ENCODE data around the gene CUL2. TPM values are rescaled to one million over a fixed set of nuclear protein-coding genes. Genes with fewer than 3 reads are reported as not detected.
A peak's percentile ranks its signal among the peaks of the same experiment; 100 is the strongest.
"Not testable (repeated sequence)": the region's sequence is repeated elsewhere in the genome, so short reads cannot be mapped to it uniquely, and the experiment has no call there.

The CUL2 gene
- total RNA-seq, 1 donor from 2014 or later: 26.2 TPM

GRCh38 chr10:34979938-34980337, 110.2 kb downstream of the CUL2 start:
- DNase-seq (ENCODE audit: low spot score): no peak

GRCh38 chr10:34978080-34978479, 112.1 kb downstream of the CUL2 start:
- DNase-seq (ENCODE audit: low spot score): no peak

- not testable (repeated sequence) for DNase-seq (ENCODE audit: low spot score)
These were observed 113.7 kb downstream of the CUL2 start for GRCh38 chr10:34976380-34976910.

GRCh38 chr10:34974364-34975065, 115.6 kb downstream of the CUL2 start:
- DNase-seq (ENCODE audit: low spot score): not testable (repeated sequence)

GRCh38 chr10:34973757-34974156, 116.4 kb downstream of the CUL2 start:
- DNase-seq (ENCODE audit: low spot score): peak; percentile 20

GRCh38 chr10:34973121-34973520, 117.0 kb downstream of the CUL2 start:
- DNase-seq (ENCODE audit: low spot score): not testable (repeated sequence)

GRCh38 chr10:34972591-34972990, 117.5 kb downstream of the CUL2 start:
- not testable (repeated sequence) for DNase-seq (ENCODE audit: low spot score)

GRCh38 chr10:34971606-34972334, 118.4 kb downstream of the CUL2 start:
- not testable (repeated sequence) for DNase-seq (ENCODE audit: low spot score)

GRCh38 chr10:34969171-34969570, 121.0 kb downstream of the CUL2 start:
- DNase-seq (ENCODE audit: low spot score): no peak

- peak; percentile 13 for DNase-seq (ENCODE audit: low spot score)
These were observed 122.7 kb downstream of the CUL2 start for GRCh38 chr10:34967335-34967880.

- DNase-seq (ENCODE audit: low spot score): no peak
These were observed 123.7 kb downstream of the CUL2 start for GRCh38 chr10:34966451-34966850.

GRCh38 chr10:34966040-34966439, 124.1 kb downstream of the CUL2 start:
- DNase-seq (ENCODE audit: low spot score): peak; percentile 66

GRCh38 chr10:34964166-34964800, 125.9 kb downstream of the CUL2 start:
- no peak for DNase-seq (ENCODE audit: low spot score)

- no peak for DNase-seq (ENCODE audit: low spot score)
These were observed 127.3 kb downstream of the CUL2 start for GRCh38 chr10:34962866-34963265.

- no peak for DNase-seq (ENCODE audit: low spot score)
These were observed 129.2 kb downstream of the CUL2 start for GRCh38 chr10:34960983-34961382.

- DNase-seq (ENCODE audit: low spot score): no peak
These were observed 130.4 kb downstream of the CUL2 start for GRCh38 chr10:34959786-34960185.

- no peak for DNase-seq (ENCODE audit: low spot score)
These were observed 130.8 kb downstream of the CUL2 start for GRCh38 chr10:34959321-34959720.

Other genes with a start within 250 kb of the CUL2 start
- 26.8 TPM for gene CREM, start 36.5 kb upstream of the CUL2 start, total RNA-seq
- gene CCNY, start 246.2 kb upstream of the CUL2 start, total RNA-seq: 69.3 TPM